ENCODE results near the gene CCSER2.

GRCh38 chr10:84525120-84525806, 196.9 kb downstream of the CCSER2 start:
- TF ChIP-seq CTCF (IDR thresholded peaks at IDR 0.05) (no peak), POLR2A (IDR thresholded peaks at IDR 0.05) (no peak)

Measured in breast epithelium (tissue), 3 donors.